ENCODE measurements around the gene SNX20.

Gene SNX20

DNA sequence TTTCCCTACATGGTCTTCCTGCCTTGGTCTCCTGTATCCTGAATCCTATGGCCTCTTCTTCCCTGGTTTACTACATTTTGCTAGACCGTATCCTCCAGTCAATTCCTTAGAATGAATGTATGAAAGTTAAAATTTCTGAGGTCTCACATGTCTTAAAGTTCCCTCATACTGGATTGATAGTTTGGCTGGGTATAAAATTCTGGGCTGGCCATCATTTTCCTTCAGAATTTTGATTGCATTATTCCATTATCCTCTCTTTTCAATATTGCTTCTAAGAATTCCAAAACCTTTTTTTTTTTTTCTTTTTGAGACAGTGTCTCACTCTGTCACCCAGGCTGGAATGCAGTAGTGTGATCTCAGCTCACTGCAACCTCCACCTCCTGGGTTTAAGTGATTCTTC lies 23.1 kb upstream of the SNX20 start:
- no peak for DNase-seq (ENCODE audit: low spot score)

DNA sequence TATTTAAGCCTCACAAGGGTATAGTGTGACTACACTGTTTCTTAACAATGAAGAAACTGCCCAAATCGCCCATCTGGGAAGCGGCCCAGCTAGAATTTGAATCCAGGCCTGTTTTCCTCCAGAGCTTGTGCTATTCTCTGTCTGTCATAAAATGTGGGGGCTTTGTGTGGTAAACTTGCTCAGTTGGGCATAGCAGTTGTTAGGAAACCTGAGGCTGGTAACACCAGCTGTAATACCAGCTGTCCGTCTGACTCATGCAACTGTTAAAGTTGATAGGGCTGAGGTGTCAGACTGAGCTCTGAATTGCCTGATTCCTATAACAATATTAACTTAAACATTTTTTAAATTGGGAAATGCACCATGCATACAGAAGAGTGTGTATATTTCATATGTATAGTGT lies 21.6 kb upstream of the SNX20 start:
- DNase-seq (ENCODE audit: low spot score), result no peak

DNA sequence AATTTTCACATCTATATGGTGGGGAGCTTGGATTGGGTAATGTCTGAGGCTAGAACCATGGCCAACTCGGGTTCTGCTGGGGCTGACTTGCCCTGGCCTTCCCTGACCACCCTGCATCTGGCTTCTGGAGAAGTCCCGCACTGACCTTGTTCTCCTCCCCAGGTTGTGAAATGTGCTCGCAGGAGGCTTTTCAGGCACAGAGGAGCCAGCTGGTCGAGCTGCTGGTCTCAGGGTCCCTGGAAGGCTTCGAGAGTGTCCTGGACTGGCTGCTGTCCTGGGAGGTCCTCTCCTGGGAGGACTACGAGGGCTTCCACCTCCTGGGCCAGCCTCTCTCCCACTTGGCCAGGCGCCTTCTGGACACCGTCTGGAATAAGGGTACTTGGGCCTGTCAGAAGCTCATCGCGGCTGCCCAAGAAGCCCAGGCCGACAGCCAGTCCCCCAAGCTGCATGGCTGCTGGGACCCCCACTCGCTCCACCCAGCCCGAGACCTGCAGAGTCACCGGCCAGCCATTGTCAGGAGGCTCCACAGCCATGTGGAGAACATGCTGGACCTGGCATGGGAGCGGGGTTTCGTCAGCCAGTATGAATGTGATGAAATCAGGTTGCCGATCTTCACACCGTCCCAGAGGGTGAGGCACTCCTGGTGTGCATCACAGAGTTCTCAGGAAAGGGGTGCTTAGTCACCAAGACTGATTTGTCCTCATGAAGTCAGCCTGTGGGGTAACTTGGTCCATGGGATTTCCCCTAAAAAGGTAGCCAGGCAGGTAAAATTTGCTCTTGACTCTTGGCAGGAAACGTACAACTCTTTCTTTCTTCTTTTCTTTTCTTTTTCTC lies 18.4 kb upstream of the SNX20 start:
- DNase-seq (ENCODE audit: low spot score), result no peak

DNA sequence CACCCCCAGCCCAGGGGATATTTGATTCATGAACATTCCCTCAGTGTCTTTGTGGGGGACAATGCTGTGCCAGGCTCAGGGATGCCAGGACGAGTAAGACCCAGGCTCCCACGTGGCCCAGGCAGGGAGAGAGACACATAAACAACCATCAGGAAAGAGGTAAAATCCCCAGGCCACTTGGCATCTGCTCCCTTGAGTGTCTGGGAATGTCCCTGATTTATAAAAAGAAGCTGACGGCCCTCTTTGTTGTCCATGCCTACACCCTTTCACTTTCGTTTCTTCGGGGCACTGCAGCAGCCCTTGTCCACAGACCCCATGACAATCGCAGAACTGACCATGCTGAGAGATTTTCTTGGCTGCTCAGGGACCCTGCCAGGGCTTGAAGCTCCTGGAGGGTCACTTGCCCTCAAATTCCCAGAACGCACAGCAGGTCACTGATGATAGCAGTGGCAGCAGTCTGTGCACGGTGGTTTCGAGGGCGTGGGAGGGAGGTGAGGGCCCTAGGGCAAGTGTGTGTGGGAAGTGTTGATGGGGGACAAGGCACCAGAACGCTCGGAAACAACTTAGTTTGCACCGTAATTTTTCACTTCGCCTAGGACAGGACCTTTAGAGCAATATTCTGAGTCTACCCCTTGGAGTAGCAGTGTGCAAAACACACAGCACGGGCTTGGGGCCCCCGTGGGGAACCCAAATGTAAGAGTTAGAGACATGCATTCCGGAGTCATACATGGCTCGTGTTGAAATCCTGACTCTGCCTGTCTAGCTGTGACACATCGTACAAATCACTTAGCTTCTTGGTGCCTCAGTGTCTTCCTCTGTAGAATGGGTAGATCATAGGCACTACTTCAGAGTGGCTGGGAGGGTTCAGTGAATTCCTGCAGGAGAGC lies 17.0 kb upstream of the SNX20 start:
- DNase-seq (ENCODE audit: low spot score), result peak; percentile 69

DNA sequence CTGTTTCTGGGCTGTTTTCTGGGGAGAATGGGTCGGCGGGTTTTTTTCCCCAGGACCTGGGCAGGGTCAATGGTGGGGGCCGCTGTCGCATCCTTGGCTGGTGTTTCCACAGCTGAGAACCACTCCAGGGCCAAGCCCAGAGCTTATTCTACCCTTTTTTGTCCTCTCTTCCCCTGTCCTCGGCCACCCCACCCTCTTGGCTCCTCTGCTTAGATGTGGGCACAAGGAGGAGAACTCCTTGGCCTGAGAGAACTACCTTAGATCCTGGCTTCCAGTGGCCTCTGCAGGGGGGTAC lies 16.3 kb upstream of the SNX20 start:
- no peak for DNase-seq (ENCODE audit: low spot score)

DNA sequence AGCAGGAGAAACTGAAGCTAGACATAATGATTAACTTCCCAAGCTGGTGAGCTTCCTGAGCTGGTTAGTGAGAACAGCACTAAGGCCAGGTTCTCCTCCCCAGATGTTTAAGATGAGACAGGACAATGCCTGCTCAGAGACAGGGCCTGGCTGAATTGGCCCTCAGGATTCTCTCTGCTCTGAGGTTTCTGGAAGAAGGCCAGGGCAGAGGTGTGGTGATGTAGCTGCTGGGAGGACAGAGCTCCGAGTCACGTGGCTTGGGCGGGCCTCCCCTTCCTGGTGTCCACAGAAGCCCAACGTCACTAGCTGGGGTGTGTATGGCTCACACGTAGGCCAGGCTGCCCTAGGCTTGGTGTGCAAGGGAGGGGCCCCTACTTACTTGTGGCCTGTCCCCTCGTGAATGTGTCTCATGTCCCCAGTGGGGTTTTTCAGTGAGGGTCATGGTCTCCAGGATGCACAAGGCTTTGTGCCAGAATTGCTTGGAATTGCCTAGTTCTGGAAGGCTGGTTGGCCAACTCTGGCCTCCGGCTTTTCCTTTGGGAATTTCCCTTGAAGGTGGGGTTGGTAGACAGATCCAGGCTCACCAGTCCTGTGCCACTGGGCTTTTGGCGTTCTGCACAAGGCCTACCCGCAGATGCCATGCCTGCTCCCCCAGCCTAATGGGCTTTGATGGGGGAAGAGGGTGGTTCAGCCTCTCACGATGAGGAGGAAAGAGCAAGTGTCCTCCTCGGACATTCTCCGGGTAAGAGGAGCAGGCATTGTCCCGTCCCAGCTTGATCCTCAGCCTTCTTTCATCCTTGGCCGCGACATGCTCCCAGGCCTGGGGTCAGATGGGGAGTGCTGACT lies 15.7 kb upstream of the SNX20 start:
- peak; percentile 25 for DNase-seq (ENCODE audit: low spot score)

DNA sequence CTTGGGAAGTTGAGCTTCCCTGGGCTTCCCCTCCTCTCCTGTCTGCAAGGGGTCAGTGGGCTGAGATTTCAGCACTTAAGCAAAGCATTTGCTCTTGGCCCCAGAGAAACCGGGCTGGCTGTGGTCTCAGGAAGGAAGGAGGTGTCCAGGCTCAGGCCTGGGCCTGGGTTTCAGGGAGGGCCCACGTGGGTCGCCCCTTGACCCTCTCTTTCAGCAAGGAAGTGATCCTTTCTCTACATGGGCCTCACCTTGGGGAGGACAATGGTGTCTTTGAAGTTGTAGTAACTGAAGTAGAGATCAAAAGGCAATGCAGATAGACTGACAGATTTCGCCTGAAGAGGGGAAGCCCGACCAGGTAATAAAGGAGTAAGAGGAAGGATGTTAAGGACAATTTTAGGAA lies 15.0 kb upstream of the SNX20 start:
- no peak for DNase-seq (ENCODE audit: low spot score)

DNA sequence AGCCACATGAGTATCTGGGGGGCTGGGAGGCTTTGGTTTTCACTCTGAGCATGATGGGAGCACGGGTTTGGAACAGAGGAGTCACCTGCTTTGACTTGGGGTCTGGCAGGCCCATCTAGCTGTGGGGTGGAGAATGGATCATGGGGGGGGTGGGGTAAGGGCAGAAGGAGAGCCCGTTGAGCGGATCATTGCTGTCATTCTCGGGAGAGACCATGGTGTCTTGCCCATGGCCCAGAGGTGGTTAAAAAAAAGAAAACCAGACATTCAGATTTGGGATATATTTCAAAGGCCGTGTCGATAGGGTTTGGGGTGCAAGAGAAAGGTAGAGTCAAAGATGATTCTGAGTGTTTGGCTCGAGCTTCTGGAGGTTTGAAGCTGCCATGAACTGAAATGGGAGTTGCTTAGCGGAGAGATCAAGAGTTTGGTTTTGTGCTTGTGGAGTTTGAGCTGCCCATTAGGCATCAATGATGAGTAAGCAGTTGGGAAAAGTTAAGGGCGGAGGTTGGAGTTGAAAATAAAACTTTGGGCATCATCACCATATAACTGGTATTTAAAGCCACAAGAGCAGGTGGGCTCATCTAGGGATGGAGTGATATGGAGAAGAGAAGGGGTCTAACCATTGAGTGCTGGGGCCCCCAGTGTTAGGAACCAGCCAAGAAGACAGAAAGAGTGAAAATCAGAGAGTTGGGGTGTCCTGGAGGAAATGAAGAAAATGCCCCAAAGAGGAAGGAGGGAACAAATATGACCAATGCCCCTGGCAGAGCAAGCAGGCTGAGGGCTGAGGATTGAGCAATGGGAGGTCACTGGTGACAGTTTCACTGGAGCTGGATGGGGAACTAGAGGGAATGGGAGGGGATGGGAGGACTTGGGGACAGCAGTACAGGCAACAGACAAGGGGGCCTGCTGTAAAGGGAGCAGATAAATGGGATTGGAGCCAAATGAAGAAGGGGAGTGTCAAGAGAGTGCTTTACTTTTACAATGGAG lies 14.2 kb upstream of the SNX20 start:
- no peak for DNase-seq (ENCODE audit: low spot score)

DNA sequence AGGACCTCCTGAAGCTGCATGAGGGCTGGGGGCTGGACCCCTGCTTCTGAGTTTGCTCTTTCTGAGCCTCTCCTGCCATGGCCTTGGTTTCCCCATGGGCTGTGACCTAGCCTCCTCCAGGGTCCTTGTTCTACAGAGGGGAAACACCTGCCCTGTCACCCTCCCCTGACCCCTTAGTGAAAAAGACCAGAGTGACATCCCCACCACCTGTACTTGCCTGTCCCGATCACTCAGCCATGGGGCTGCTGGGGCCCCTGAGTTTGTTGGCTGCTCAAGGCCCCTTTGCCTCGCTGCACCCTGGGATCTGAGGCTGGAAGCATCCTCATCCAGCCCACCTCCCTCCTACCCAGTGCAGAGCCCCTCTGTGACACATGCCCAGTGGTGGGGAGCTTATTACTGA lies 13.1 kb upstream of the SNX20 start:
- no peak for DNase-seq (ENCODE audit: low spot score)

DNA sequence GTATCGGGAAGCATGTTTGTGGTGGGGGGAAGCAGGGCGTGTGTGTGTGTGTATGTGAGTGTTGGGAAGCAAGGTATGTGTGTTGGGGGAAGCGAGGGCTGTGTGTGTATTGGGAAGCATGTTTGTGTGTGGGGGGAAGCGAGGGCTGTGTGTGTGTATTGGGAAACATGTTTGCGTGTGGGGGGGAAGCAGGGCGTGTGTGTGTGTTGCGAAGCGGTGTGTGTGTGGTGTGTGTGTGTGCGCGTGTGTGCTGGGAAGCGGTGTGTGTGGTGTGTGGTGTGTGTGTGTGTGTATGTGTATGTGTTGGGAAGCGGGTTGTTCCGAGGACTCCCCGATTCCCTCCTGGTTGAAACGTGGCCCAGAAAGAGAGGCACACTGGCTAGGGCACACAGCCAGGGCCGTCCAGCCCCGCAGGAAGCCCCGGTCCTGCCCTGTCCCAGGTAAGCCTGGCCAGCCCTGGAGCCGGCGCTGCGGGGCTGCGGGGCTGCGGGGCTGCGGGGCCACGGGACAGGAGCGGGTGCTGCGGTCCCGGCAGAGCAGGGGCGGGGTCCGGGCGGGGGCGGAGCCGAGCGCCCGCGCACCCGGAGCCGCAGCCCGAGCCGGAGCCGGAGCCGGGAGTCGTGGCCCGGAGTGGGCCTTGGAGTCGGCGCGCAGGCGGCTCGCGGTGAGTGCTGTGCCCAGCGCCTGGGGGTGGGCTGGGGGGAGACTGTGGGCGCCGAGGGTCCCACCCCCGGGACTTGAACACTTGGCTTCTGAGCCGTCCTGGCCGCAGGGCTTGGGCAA lies 12.1 kb upstream of the SNX20 start, which contains the start of gene NOD2:
TSS of gene NOD2 (plus strand) at position 608 of the 783 bp plus-strand sequence. CDS start 5,890 bp downstream, outside the sequence.
- DNase-seq (ENCODE audit: low spot score), result peak; percentile 41

DNA sequence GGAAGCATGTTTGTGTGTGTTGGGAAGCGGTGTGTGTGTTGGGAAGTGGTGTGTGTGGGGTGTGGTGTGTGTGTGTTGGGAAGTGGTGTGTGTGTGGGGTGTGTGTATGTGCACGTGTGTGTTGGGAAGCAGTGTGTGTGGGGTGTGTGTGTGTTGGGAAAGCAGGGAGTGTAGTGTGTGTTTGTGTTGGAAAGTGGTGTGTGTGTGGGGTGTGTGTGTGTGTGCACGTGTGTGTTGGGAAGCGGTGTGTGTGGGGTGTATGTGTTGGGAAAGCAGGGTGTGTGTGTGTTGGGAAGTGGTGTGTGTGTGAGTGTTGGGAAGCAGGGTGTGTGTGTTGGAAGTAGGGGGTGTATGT lies 11.5 kb upstream of the SNX20 start:
- no peak for DNase-seq (ENCODE audit: low spot score)

DNA sequence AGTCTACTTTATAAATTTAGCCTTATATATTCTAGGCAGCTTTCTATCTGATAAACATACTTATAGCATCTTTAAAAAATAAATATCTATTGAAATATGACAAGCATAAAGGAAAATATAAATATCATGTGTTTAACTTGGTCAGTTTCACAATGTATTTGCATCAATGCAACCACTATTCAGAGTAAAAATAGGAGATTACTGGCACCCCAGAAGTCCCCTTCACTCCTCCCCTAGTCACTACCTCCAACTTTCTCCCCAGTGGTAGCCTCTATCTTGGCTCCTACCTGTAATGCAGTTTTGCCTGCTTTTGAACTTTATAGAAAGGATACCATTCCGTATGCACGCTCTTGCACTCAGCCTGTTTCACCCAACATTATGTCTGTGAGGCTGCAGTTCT lies 9.1 kb upstream of the SNX20 start:
- DNase-seq (ENCODE audit: low spot score), result no peak

DNA sequence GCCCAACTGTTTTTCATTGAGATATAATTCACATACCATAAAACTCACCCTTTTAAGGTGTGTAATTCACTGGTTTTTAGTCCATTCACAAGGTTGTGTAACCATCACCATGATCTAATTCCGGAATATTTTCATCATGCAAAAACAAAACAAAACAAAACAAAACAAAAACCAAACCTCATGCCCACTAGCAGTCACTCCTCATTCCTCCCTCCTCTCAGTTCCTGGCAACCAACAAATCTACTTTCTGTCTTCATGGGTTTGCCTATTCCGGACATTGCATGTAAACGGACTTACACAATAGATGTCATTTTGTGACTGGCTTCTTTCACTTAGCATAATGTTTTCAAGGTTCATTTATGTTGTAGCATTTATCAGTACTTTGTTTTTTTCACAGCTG lies 7.8 kb upstream of the SNX20 start:
- DNase-seq (ENCODE audit: low spot score), result no peak

DNA sequence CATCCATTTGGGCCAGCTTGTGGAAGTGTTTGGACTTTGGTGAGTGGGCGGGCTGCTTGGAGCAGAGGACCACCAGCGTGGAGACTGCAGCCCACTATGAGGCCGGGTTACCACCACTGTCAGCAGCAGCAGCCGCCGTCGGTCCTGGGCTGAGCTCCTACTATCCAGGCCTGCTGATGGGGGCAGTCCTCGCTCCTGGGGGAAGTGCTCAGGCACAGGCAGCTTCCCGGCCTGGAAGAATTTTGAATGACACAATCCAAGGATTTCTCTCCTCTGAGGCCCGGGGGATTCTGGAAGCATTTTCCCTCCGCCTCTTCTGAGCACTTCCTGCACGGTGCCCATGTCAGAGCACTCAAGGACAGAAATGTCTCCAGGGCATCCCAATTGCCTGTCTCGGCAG lies 7.0 kb upstream of the SNX20 start:
- no peak for DNase-seq (ENCODE audit: low spot score)

DNA sequence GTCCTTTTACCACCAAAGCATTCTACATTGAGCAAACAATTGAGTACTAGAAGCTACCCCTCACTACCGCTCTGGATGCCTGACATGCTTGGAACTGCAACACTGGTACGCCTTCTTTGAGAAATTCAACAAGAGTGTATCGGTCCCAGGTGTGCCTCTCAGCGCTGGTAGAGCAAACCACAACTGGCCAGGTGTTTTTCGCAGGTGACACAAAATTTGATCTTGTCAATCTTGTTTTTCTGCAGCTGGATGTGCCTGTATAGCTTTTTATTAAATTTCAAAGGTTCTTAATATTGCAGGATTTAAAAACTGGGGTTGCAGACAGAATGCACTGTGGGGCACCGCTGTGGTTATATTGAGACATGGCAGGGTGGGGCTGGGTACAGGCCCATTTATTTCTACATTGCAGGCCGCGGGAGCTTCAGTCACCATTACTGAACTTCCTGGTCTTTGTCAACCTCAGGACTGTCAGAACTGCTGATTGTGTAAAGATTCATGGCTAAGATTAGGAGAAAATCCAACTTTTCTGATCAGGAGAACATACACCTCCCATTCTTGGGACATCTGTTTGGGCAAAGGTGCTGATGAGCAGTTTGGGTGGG lies 4.5 kb upstream of the SNX20 start:
- DNase-seq (ENCODE audit: low spot score), result no peak

DNA sequence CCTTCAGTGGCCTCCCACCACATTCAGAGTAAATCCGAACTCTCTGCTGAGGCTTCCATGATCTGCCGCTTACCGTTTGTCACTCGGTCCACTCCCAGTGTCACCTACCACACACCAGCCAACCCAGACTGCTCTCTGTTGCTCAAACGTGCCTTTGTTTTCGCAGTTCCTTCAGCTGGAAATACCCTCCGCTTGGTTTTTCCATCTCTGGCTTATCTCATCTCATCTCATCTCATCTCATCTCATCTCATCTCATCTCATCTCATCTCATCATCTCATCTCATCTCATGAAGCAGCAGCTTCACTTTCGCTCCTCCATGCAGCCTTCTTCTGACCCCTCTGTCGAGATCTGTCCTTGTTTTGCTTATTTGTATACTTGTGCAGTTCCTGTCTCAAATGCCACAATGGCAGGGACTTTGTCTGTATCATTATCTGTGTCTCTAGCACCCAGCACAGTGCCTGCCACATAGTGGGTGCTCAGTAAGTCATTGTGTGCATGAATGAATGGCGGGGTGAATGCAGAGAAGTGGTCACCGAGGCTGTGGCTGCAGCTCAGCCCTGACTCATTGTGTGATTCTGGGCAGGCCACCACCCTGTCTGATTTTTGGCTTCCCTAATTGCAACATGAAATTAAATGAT lies 3.8 kb upstream of the SNX20 start:
- no peak for DNase-seq (ENCODE audit: low spot score)

DNA sequence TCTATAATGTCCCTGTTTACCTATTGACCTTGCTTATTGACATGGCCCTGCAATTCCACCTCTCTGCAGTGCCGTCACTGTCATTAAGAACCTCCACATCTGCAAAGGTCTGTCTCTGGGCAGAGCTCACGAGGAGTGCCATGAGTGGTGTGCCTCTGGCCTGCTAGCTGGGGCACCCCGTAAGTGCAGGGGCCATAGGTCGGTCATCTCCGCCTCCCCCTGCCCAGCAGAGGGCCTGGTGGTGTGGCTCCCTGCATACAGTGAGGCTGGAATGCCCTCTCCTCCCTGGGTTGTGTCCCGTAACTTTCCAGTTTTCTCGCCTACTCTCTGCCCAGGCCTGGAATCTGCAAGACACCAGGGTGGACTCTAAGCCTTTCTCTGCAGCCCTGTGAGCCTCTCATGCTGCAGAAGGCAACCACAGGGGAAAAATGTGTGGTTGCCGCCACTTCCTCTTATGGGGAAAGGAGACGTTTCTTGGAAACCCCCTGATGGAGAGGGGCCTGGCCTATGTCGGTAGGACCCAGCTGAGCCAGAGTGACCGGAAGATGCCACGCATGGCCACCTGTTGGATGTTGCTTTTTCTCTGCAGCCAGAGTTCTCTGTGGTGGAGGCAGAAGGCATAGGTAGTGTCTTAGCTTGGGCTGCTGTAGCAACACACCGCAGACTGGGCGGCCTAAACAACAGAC lies 2.7 kb upstream of the SNX20 start:
- no peak for DNase-seq (ENCODE audit: low spot score)

DNA sequence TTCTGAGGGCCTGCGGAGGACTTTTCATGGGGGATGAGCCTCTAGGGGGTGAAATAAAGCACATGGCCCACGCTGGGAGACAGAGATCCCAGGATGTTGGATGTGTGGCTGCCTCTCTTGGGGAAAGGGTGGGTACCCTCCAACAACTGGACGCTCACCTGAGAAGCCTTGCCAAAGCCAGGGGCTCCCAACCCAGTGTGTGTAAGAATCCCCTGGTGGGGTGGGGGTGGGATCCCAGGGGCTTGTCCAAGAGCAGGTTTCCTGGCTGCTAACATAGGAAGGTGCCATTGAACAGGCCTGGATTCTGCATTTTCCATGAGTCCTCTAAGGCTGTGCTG lies 587 bp downstream of the SNX20 start:
- no peak for DNase-seq (ENCODE audit: low spot score)
